Measurements from ENCODE around the gene GLIS2.
A peak's percentile ranks its signal among the peaks of the same experiment; 100 is the strongest.
"Not testable (repeated sequence)": the region's sequence is repeated elsewhere in the genome, so short reads cannot be mapped to it uniquely, and the experiment has no call there.

Gene GLIS2

DNA sequence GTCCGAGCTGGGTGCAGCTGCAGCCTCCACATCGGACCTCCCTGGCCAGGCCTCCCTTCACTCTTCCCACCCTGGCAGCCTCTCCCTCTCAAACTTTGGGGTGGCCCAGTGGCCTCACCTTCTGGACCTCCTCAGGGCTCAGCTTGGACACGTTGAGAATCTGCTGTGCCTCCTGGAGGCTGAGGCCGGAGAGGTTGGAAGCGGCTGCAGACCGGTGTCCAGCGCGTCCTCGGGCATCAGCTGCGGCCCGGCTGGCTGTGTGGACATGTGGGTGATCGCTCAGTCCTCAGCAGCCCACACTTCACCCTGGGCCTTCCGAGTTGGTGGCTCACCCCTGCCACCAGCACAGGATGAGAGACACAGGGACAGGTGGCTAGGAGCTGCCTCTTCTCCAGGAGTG lies 25.4 kb downstream of the GLIS2 start:
- no peak for TF ChIP-seq TAF1 (IDR thresholded peaks at IDR 0.05; ENCODE audit: borderline replicate concordance, low read depth, low read length)
- TF ChIP-seq POLR2AphosphoS5 (IDR thresholded peaks at IDR 0.05; ENCODE audit: low read depth, low read length) = no peak
- no peak for TF ChIP-seq POLR2A (IDR thresholded peaks at IDR 0.05; ENCODE audit: low read depth, low read length)
- DNase-seq (ENCODE audit: insufficient read length) = no peak
- FAIRE-seq = no peak

DNA sequence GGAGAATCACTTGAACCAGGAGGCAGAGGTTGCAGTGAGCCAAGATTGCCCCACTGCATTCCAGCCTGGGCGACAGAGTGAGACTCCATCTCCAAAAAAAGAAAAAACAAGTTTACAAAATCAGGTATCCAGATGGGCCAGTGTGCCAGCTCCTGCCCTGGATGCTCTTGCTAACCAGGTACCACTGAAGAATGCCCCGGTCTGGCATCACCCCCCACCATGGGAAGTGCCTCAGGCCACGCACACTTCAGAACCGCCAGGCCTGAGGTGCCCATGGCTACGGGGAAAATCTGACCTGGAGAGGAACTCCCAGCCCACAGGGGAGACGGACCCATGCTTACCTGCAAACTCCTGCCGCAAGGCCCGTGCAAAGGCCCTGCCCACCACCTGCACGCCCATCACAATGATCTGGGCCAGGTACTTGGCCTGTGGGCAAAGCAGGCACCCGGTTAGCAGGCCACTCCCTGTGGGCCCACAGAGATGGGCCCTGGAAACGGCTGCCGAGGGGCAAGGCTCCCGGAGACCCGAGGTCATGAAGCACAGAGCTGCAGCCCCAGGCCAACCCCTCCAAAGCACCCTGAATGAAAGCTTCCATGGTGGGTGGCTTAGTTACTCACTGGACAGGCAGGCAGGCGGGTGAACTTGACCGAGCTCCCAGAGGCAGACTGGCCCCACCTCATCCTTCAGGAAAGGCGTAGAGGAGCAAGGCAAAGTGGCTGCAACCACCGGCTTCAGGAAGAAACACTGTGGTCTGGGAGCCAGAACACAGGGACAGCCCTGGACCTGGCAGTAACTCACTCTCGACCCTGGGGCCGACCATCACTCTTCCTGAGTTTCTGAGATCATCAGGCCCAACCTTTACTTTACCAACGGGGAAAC lies 27.2 kb downstream of the GLIS2 start:
- no peak for TF ChIP-seq POLR2A (IDR thresholded peaks at IDR 0.05; ENCODE audit: low read depth, low read length)
- TF ChIP-seq TAF1 (IDR thresholded peaks at IDR 0.05; ENCODE audit: borderline replicate concordance, low read depth, low read length) = no peak
- no peak for TF ChIP-seq POLR2AphosphoS5 (IDR thresholded peaks at IDR 0.05; ENCODE audit: low read depth, low read length)
- DNase-seq (ENCODE audit: insufficient read length) (no peak), FAIRE-seq (no peak)

- FAIRE-seq = peak; percentile 56
These were observed 28.6 kb downstream of the GLIS2 start for GRCh38 chr16:4344300-4344982.

GRCh38 chr16:4344983-4345835 lies 29.3 kb downstream of the GLIS2 start:
- DNase-seq (ENCODE audit: insufficient read length) = no peak
- FAIRE-seq = no peak
- TF ChIP-seq POLR2A (IDR thresholded peaks at IDR 0.05; ENCODE audit: low read depth, low read length) (no peak), POLR2AphosphoS5 (IDR thresholded peaks at IDR 0.05; ENCODE audit: low read depth, low read length) (no peak), TAF1 (IDR thresholded peaks at IDR 0.05; ENCODE audit: borderline replicate concordance, low read depth, low read length) (no peak)

More at GRCh38 chr16:4344300-4344982, 28.6 kb downstream of the GLIS2 start:
- DNase-seq (ENCODE audit: insufficient read length) = not testable (repeated sequence)

DNA sequence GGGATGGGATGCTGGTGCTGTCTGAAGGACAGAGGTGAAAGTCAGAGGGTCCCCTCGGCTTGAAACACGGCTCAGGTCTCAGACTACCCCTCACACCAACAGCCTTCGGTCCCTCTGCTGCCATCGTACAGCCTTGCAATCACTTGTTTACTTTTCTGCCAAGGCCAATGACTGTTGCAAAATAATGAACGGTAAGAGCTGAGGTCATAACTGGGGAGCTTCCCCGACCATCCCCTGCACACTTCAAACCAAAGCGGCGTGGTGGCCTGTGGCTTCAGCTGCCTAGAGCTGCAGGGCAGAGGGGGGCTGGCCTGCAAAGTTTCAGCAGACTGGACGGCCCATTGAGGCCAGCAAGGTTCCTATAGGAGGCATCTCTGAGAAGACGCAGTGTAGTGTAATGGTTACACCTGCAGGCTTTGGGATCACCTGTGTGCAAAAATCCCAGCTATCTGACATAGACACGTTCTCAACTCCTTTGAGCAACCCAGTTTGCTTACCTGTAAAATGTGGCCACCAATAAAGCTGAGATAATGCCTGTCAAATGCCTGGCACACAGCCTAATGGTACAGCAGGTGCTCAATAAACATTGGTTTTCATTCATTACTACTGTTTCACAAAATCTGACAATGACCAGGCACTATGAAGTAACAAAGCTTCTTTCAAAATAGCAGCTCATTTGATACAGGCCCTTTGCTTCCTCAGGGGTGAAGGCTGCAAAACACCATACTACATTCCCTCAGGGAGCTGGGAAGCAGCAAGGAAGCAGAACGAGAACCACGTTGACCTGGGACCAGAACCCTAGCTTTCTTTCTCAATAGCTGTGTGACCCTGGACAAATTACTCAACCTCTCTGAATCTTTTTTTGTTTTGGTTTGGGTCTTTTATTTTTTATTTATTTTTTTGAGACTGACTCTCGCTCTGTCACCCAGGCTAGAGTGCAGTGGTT lies 30.2 kb downstream of the GLIS2 start:
- DNase-seq (ENCODE audit: insufficient read length) (no peak), FAIRE-seq (no peak)
- TF ChIP-seq POLR2A (IDR thresholded peaks at IDR 0.05; ENCODE audit: low read depth, low read length) = no peak
- no peak for TF ChIP-seq POLR2AphosphoS5 (IDR thresholded peaks at IDR 0.05; ENCODE audit: low read depth, low read length)

DNA sequence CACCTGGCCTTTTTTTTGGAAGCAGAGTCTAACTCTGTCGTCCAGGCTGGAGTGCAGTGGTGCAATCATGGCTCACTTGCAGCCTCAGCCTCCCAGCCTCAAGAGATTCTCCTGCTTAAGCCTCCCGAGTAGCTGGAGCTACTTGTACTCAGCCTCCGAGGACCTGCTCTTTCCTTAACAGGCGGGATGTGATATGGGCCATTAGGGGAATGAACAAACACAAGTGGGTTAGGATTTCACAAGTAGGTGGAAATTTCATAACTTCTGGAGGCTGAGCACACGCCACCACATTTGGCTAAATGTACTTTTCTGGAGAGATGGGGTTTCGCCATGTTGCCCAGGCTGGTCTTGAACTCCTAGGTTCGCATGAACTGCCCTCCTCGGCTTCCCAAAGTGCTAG lies 31.1 kb downstream of the GLIS2 start:
- DNase-seq (ENCODE audit: insufficient read length) (no peak), FAIRE-seq (no peak)
- TF ChIP-seq POLR2A (IDR thresholded peaks at IDR 0.05; ENCODE audit: low read depth, low read length) = peak; percentile 20; the same call in 1 of the 2 replicates
- TF ChIP-seq POLR2AphosphoS5 (IDR thresholded peaks at IDR 0.05; ENCODE audit: low read depth, low read length) = no peak

DNA sequence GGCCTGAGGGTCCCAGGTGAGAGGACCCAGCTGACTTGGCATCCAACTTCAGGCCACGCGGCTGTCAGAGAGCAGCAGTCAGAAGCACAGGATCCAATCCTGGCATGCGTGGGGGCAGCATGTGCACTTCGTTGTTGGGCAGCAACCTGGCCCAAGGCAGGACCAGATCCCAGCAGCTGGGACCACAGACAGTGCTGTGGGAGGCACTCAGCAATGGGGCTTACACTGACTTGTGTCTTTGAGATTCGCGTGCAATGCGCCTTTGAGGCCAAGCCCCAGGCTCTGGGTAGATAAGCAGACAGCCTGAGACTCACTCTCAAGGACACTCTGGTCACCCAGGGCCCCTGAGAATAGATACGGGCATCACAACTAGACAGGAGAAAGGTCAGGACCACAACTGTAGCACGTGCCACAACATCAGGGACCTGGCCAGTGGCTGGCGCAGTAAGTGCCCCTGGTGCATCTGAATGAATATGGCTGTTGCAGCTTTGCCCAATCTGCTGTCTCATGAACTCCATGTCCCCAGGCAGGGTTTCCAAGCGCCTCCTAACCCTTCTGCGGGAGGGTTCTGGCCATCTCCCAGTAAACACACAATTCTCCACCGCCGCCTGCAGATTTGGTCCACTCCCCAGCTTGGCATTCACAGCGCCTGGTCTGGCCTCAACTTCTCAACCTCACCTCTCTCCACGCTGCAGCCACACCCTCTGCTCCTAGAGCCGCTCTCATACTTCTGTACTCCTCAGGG lies 32.1 kb downstream of the GLIS2 start:
- TF ChIP-seq POLR2A (IDR thresholded peaks at IDR 0.05; ENCODE audit: low read depth, low read length) = no peak
- no peak for TF ChIP-seq POLR2AphosphoS5 (IDR thresholded peaks at IDR 0.05; ENCODE audit: low read depth, low read length)
- no peak for TF ChIP-seq TAF1 (IDR thresholded peaks at IDR 0.05; ENCODE audit: borderline replicate concordance, low read depth, low read length)
- no peak for DNase-seq (ENCODE audit: insufficient read length)
- no peak for FAIRE-seq

DNA sequence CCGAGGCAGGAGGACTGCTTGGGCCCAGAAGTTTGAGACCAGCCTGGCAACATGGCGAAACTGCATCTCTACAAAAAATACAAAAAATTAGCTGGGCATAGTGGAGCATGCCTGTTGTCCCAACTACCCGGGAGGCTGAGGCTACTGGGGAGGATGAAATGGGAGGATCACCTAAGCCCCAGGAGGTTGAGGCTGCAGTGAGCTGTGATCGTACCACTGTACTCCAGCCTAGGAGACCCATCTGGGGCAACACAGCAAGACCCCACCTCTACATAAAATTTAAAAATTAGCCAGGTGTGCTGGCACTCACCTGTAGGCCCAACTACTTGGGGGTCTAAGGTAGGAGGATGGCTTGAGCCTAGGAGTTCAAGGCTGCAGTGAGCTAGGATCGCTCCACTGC lies 33.5 kb downstream of the GLIS2 start:
- TF ChIP-seq POLR2A (IDR thresholded peaks at IDR 0.05; ENCODE audit: low read depth, low read length) (no peak), TAF1 (IDR thresholded peaks at IDR 0.05; ENCODE audit: borderline replicate concordance, low read depth, low read length) (no peak), POLR2AphosphoS5 (IDR thresholded peaks at IDR 0.05; ENCODE audit: low read depth, low read length) (no peak)
- no peak for DNase-seq (ENCODE audit: insufficient read length)
- no peak for FAIRE-seq

DNA sequence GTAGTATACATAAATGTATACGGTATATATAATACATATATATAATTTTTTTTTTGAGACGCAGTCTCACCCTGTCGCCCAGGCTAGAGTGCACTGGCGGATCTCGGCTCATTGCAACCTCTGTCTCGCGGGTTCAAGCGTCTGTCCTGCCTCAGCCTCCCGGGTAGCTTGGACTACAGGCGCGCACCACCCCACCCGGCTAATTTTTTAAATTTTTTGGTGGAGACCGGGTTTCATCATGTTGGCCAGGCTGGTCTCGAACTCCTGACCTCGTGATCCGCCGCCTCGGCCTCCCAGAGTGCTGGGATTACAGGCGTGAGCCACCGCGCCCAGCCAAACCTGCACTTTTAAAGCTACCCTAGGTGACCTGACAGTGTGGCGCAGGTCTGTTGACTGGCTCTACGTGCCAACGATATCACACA lies 34.5 kb downstream of the GLIS2 start:
- no peak for DNase-seq (ENCODE audit: insufficient read length)
- FAIRE-seq = no peak
- TF ChIP-seq POLR2AphosphoS5 (IDR thresholded peaks at IDR 0.05; ENCODE audit: low read depth, low read length) (no peak), POLR2A (IDR thresholded peaks at IDR 0.05; ENCODE audit: low read depth, low read length) (no peak)

All from GM12892 (cell line).